ENCODE measurements around the gene CAAP1. TPM values are rescaled to one million over a fixed set of nuclear protein-coding genes. Genes with fewer than 3 reads are reported as not detected.

The CAAP1 gene
- total and polyA plus RNA-seq, 10 donors = 10.6 to 22.3 (median 13.6) TPM

DNA sequence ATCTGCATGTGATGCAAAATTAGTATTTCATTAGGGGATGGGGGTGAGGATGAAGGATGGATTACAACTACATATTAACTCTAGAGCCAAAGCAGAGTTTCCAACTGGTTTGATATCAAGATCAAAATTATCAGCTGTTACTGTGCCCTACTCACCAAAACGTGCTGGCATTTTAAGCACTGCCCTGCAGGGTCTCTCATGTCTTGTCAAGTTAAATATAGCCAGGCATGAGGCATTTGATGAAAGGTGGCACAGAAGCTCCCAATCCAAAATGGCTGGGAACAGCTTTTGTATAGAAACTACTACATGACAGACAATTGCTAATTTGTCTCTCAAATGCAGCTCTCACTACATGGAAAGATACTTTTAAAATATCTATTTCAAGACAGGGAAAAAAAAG is 27.1 kb upstream of the CAAP1 start:
- no peak for DNase-seq
- Histone ChIP-seq H3K27me3 (replicated peaks in 1 of 7) (no peaks in the 10 kb centered on the region), H3K4me3 (no peak overlapping the region), H3K36me3 (peaks cover 0 to 100% (median 82%) of the 10 kb centered on the region in 6 donors), H3K9me3 (no peaks in the 10 kb centered on the region), H3K4me1 (no peaks in the 10 kb centered on the region), H3K27ac (no peak overlapping the region)
- 40 to 84% (median 73%) methylated on average over 1 of the region's 1 CpG for WGBS, 5 donors
- intact Hi-C loops (cut with DNase I; ENCODE audit: low total_unique reads) = no loop called here
- TF ChIP-seq, protein P1, sequence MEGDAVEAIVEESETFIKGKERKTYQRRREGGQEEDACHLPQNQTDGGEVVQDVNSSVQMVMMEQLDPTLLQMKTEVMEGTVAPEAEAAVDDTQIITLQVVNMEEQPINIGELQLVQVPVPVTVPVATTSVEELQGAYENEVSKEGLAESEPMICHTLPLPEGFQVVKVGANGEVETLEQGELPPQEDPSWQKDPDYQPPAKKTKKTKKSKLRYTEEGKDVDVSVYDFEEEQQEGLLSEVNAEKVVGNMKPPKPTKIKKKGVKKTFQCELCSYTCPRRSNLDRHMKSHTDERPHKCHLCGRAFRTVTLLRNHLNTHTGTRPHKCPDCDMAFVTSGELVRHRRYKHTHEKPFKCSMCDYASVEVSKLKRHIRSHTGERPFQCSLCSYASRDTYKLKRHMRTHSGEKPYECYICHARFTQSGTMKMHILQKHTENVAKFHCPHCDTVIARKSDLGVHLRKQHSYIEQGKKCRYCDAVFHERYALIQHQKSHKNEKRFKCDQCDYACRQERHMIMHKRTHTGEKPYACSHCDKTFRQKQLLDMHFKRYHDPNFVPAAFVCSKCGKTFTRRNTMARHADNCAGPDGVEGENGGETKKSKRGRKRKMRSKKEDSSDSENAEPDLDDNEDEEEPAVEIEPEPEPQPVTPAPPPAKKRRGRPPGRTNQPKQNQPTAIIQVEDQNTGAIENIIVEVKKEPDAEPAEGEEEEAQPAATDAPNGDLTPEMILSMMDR (IDR thresholded peaks at IDR 0.05 in 8 of 11, conservative IDR thresholded peaks at IDR 0.05 in 3 of 11) = no peak
- TF ChIP-seq POLR2AphosphoS5 (IDR thresholded peaks at IDR 0.05) (no peak), POLR2A (IDR thresholded peaks at IDR 0.05) (no peak)

DNA sequence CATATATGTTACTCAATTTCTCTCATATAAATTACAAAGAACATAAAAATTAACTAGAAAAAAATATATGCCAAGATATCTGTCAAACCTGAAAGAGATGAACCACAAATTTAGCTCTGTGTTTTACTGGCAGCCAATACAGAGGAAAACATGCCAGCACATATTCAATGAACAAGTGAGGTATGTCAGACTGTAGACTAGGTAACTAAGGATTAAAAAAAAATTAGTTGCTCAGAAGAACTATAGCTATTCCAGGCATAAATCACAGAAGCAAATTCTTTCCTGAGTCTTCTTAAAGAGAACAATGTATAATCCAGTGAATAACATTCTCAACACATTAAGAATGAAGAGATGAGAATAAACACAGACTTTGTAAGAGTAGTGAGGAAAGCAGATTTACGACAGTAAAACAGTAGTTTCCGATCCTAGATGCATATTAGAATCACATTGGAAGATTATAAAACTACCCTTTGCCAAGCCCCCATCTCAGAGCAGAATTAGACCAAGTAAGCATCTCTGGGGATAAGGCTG is 20.6 kb upstream of the CAAP1 start:
- H3K27ac ChIP-seq = no peak overlapping the region
- H3K4me3 ChIP-seq = no peak overlapping the region
- H3K36me3 ChIP-seq = peaks cover 0 to 100% (median 51%) of the 10 kb centered on the region in 6 donors
- 95 to 98% (median 97%) methylated on average over 2 of the region's 2 CpGs for WGBS, 5 donors
- TF ChIP-seq POLR2A (IDR thresholded peaks at IDR 0.05) (no peak), POLR2AphosphoS5 (IDR thresholded peaks at IDR 0.05) (no peak)
- TF ChIP-seq, protein P1 (IDR thresholded peaks at IDR 0.05 in 8 of 11, conservative IDR thresholded peaks at IDR 0.05 in 3 of 11) = no peak
- DNase-seq = no peak
- H3K4me1 ChIP-seq = no peaks in the 10 kb centered on the region
- intact Hi-C loops (cut with DNase I; ENCODE audit: low total_unique reads) = no loop called here
- no peaks in the 10 kb centered on the region for H3K9me3 ChIP-seq
- H3K27me3 ChIP-seq (replicated peaks in 1 of 7) = no peaks in the 10 kb centered on the region

DNA sequence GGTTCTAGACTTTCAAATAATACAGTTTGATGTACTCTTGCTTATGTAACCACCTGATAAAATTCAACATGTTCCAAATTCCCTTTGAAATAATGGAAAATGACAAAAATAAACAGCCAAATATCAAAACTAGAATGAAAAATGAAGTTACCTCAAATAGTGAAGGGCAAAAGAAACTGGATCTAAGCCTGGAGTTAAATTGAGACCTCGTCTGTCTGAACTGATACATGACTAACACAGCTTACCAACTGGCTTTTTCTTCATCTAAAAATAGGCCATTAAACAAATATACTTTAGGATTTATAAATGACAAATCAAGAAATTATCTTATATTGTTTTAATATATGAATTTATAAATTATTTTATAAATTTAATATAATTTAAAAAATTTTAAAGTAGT is 12.1 kb upstream of the CAAP1 start:
- intact Hi-C loops (cut with DNase I; ENCODE audit: low total_unique reads) = no loop called here
- no peak for DNase-seq
- TF ChIP-seq, protein P1 (IDR thresholded peaks at IDR 0.05 in 8 of 11, conservative IDR thresholded peaks at IDR 0.05 in 3 of 11) = no peak
- TF ChIP-seq POLR2AphosphoS5 (IDR thresholded peaks at IDR 0.05) (no peak), POLR2A (IDR thresholded peaks at IDR 0.05) (no peak)
- no peak overlapping the region for H3K4me3 ChIP-seq
- no peaks in the 10 kb centered on the region for H3K4me1 ChIP-seq
- no peaks in the 10 kb centered on the region for H3K27me3 ChIP-seq (replicated peaks in 1 of 7)
- H3K9me3 ChIP-seq = no peaks in the 10 kb centered on the region
- no peak overlapping the region for H3K27ac ChIP-seq
- WGBS, 5 donors = 84 to 100% (median 94%) methylated on average over 1 of the region's 1 CpG
- peaks cover 0 to 85% (median 34%) of the 10 kb centered on the region in 6 donors for H3K36me3 ChIP-seq

DNA sequence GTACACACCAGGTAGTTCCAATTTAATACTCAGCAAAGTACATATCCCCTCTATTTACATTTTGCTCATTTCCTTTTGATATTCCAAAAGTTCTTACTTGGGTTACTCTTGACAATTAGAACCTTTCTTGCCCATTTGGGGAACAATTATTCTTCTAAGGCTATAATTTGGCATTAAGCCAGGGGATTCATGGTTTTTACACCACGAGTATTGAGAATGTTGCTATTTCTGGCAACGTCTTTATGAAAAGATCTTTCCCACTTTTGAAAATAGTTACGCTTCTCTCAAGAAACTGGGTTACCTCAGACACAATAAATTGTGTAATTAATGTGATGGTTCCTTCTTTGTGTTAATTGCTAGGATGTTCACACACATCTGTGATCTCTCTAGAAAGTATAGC is 11.5 kb upstream of the CAAP1 start:
- no peak for DNase-seq
- Histone ChIP-seq H3K36me3 (peaks cover 0 to 79% (median 31%) of the 10 kb centered on the region in 6 donors), H3K9me3 (no peaks in the 10 kb centered on the region), H3K4me3 (no peak overlapping the region), H3K27me3 (replicated peaks in 1 of 7) (no peaks in the 10 kb centered on the region), H3K27ac (no peak overlapping the region), H3K4me1 (no peaks in the 10 kb centered on the region)
- whole genome bisulfite sequencing, 5 donors = 41 to 61% (median 50%) methylated on average over 3 of the region's 3 CpGs
- TF ChIP-seq POLR2AphosphoS5 (IDR thresholded peaks at IDR 0.05) = no peak
- TF ChIP-seq, protein P1 (IDR thresholded peaks at IDR 0.05 in 8 of 11, conservative IDR thresholded peaks at IDR 0.05 in 3 of 11) = no peak
- no peak for TF ChIP-seq POLR2A (IDR thresholded peaks at IDR 0.05)
- intact Hi-C loops (cut with DNase I; ENCODE audit: low total_unique reads) = no loop called here
